ENCODE results near the gene GABBR2.
A peak's percentile ranks its signal among the peaks of the same experiment; 100 is the strongest.

GABBR2 gene

GRCh38 chr9:98541684-98542230 is 167.0 kb downstream of the GABBR2 start:
- DNase-seq (ENCODE audit: low spot score): no peak

GRCh38 chr9:98540476-98540875 is 168.3 kb downstream of the GABBR2 start:
- DNase-seq (ENCODE audit: low spot score): no peak

- no peak for DNase-seq (ENCODE audit: low spot score)
Observed at GRCh38 chr9:98539954-98540353, 168.8 kb downstream of the GABBR2 start.

- no peak for DNase-seq (ENCODE audit: low spot score)
Observed at GRCh38 chr9:98538626-98539031, 170.1 kb downstream of the GABBR2 start.

GRCh38 chr9:98538203-98538602 is 170.5 kb downstream of the GABBR2 start:
- no peak for DNase-seq (ENCODE audit: low spot score)

GRCh38 chr9:98536542-98537173 is 172.1 kb downstream of the GABBR2 start:
- no peak for DNase-seq (ENCODE audit: low spot score)

- no peak for DNase-seq (ENCODE audit: low spot score)
Observed at GRCh38 chr9:98533866-98534265, 174.9 kb downstream of the GABBR2 start.

- no peak for DNase-seq (ENCODE audit: low spot score)
Observed at GRCh38 chr9:98533132-98533531, 175.6 kb downstream of the GABBR2 start.

GRCh38 chr9:98532574-98532973 is 176.2 kb downstream of the GABBR2 start:
- DNase-seq (ENCODE audit: low spot score): no peak

GRCh38 chr9:98532147-98532546 is 176.6 kb downstream of the GABBR2 start:
- no peak for DNase-seq (ENCODE audit: low spot score)

GRCh38 chr9:98530806-98531386 is 177.8 kb downstream of the GABBR2 start:
- no peak for DNase-seq (ENCODE audit: low spot score)

- no peak for DNase-seq (ENCODE audit: low spot score)
Observed at GRCh38 chr9:98530275-98530674, 178.5 kb downstream of the GABBR2 start.

GRCh38 chr9:98529841-98530240 is 178.9 kb downstream of the GABBR2 start:
- no peak for DNase-seq (ENCODE audit: low spot score)

GRCh38 chr9:98523231-98523901 is 185.4 kb downstream of the GABBR2 start:
- DNase-seq (ENCODE audit: low spot score): peak; percentile 26

GRCh38 chr9:98522487-98522886 is 186.2 kb downstream of the GABBR2 start:
- DNase-seq (ENCODE audit: low spot score): no peak

- DNase-seq (ENCODE audit: low spot score): peak; percentile 48
Observed at GRCh38 chr9:98521141-98521540, 187.6 kb downstream of the GABBR2 start.

GRCh38 chr9:98520221-98520960 is 188.3 kb downstream of the GABBR2 start:
- no peak for DNase-seq (ENCODE audit: low spot score)

GRCh38 chr9:98519641-98520040 is 189.1 kb downstream of the GABBR2 start:
- DNase-seq (ENCODE audit: low spot score): no peak

GRCh38 chr9:98518556-98518955 is 190.2 kb downstream of the GABBR2 start:
- DNase-seq (ENCODE audit: low spot score): no peak

- DNase-seq (ENCODE audit: low spot score): no peak
Observed at GRCh38 chr9:98517761-98518160, 191.0 kb downstream of the GABBR2 start.

- DNase-seq (ENCODE audit: low spot score): no peak
Observed at GRCh38 chr9:98516897-98517503, 191.7 kb downstream of the GABBR2 start.
